ENCODE results near the gene TXNL4A. TPM values are rescaled to one million over a fixed set of nuclear protein-coding genes. Genes with fewer than 3 reads are reported as not detected.
A peak's percentile ranks its signal among the peaks of the same experiment; 100 is the strongest.

Gene TXNL4A
- total RNA-seq, 2 donors from 2014 or later: 115 to 197 TPM

DNA sequence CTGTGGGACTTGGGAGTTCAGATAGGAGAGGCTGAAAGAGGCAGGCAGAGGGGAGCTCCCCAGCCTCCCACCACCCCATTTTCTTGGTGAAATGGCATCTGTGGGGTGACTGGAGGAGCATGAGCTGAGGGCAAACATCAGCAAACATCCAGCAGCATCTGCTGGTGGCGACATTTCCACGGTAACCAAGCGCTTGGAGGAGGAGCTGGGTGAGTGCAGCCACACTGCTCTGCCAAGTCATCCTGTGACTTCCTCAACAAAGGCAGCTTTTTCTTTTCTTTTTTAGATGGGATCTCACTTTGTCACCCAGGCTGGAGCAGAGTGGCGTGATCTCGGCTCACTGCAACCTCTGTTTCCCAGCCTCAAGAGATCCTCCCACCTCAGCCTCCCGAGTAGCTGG lies 5.6 kb downstream of the TXNL4A start:
- H3K27me3 Mint-ChIP-seq: no peaks in the 10 kb centered on the region
- peak; percentile 74 for ATAC-seq (replicated peaks)
- no peaks in the 10 kb centered on the region for H3K9me3 Mint-ChIP-seq
- peaks cover 42% of the 10 kb centered on the region for H3K4me1 Mint-ChIP-seq
- peak overlapping the region; percentile 93 for H3K27ac Mint-ChIP-seq
- peak overlapping the region; percentile 40 for H3K4me3 Mint-ChIP-seq
- H3K36me3 Mint-ChIP-seq (ENCODE audit: low read depth): peaks cover 90% of the 10 kb centered on the region

DNA sequence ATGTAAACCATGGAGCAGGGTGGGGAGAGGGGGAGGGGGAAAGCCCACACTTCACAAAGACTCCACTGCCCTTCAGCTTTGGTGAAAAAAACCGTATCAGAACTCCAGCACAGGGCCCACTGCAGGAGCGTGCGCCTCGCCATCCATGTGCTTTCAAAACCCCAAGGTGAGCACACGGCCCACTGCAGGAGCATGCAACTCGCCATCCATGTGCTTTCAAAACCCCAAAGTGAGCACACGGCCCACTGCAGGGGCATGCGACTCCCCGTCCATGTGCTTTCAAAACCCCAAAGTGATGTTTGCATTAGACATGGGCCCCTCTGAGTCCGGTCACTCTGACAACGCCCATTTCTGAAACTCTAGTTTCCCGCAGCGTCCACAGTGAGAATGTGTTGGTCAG lies 7.8 kb downstream of the TXNL4A start:
- no peak for ATAC-seq (replicated peaks)
- H3K27ac Mint-ChIP-seq: no peak overlapping the region
- H3K9me3 Mint-ChIP-seq: no peaks in the 10 kb centered on the region
- H3K4me1 Mint-ChIP-seq: peaks cover 32% of the 10 kb centered on the region
- H3K4me3 Mint-ChIP-seq: no peak overlapping the region
- no peaks in the 10 kb centered on the region for H3K27me3 Mint-ChIP-seq
- peaks cover 89% of the 10 kb centered on the region for H3K36me3 Mint-ChIP-seq (ENCODE audit: low read depth)

DNA sequence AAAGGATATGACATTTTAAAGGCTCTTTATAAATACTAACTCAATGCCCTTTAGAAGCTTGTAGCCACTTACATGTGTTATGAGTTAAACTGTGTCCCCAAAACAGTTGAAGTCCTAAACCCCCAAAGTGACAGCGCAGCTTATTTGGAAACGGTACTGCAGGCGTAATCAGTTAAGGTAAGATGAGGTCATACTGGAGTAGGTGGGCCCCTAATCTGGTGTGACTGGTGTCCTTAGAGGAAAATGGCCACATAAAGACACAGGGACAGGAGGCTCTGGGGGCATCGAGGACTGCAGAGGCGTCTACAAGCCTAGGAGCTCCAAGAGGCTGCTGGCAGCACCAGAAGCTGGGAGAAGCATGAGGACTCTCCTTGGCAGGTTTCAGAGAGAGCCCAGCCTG lies 8.5 kb downstream of the TXNL4A start:
- peaks cover 33% of the 10 kb centered on the region for H3K4me1 Mint-ChIP-seq

DNA sequence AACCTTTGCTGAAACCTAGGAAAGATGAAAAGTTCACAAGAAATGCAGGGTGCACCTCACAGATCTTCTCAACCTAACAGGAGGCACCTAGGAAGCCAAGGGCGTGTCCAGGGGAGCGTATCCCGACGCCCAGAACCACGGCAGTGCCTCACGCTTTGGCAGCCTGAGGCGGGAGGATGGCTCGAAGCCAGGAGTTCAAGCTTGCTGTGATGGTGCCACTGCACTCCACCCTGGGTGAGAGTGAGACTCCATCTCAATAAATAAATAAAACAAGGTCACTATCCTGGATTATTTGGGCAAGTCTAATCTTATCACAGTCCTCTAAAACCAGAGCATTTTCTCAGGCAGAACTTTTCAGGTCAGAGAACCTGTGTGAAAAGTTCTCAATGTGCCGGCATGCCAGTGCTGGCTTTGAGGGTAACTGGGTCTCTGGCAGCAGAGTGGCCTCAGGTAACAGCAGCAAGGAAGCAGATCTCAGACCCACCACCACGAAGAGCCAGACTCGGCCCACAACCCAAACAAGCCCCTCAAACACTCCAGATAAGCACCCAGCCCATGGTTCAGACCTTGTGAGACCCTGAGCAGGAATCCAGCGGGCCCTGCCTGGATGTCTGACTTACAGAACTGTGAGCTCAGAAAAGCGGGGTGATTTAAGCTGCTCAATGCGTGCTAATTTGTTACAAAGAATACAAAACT lies 12.2 kb downstream of the TXNL4A start:
- H3K27ac Mint-ChIP-seq: no peak overlapping the region
- H3K4me3 Mint-ChIP-seq: no peak overlapping the region
- H3K36me3 Mint-ChIP-seq (ENCODE audit: low read depth): peaks cover 95% of the 10 kb centered on the region
- peaks cover 15% of the 10 kb centered on the region for H3K4me1 Mint-ChIP-seq
- no peaks in the 10 kb centered on the region for H3K9me3 Mint-ChIP-seq
- no peak for ATAC-seq (replicated peaks)
- H3K27me3 Mint-ChIP-seq: no peaks in the 10 kb centered on the region

More for the DNA sequence above, 8.5 kb downstream of the TXNL4A start:
- no peak for ATAC-seq (replicated peaks)
- no peaks in the 10 kb centered on the region for H3K27me3 Mint-ChIP-seq
- no peaks in the 10 kb centered on the region for H3K9me3 Mint-ChIP-seq
- H3K27ac Mint-ChIP-seq: no peak overlapping the region
- H3K4me3 Mint-ChIP-seq: no peak overlapping the region
- peaks cover 89% of the 10 kb centered on the region for H3K36me3 Mint-ChIP-seq (ENCODE audit: low read depth)

DNA sequence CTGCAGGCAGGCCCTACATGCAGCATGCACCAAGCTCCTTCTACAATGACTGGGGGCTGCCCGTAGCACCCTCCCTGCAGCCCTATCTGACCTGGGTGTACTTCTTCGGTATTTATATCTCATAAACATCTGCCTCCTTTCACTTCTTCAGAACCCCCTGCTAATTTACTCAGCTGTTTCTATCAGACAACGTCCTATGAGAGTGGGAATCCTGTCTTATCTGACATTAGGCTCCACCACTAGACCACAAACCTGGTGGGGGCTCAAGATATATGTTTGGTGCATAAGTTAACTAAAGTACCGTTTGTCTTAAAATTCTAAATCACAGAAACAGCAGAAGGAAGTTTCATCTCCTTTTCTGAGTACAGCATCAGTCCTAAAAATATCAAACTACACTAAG lies 13.3 kb downstream of the TXNL4A start:
- peaks cover 98% of the 10 kb centered on the region for H3K36me3 Mint-ChIP-seq (ENCODE audit: low read depth)
- peaks cover 15% of the 10 kb centered on the region for H3K4me1 Mint-ChIP-seq
- no peaks in the 10 kb centered on the region for H3K9me3 Mint-ChIP-seq
- ATAC-seq (replicated peaks): no peak
- H3K4me3 Mint-ChIP-seq: no peak overlapping the region
- H3K27ac Mint-ChIP-seq: no peak overlapping the region
- no peaks in the 10 kb centered on the region for H3K27me3 Mint-ChIP-seq

DNA sequence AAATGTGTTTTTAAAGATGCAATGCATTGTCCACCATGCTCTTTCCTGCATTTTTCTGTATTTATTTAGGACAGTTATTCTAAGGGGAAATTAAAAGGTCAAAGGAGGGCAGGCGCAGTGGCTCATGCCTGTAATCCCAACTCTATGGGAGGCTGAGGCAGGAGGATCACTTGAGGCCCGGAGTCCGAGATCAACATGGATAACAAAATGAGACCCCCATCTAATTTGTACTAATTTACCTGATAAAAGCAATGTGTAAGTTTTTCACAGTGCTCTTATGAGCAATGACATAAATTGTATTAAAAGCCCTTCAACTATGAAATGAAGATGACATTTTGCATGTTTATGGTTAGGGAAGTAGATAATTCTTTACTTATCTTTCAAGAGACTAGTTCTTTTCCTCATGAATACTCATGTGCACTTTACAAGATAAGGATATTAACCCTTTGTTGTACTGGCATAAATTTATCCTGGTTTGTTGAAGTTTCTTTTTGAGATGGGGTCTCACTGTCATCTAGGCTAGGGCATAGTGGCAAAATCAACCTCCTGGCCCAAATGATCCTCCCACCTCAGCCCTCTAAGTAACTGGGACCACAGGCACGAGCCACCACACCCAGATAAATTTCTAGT lies 14.2 kb downstream of the TXNL4A start:
- no peak for ATAC-seq (replicated peaks)
- Mint-ChIP-seq H3K36me3 (ENCODE audit: low read depth) (peaks cover 89% of the 10 kb centered on the region), H3K27ac (no peak overlapping the region), H3K27me3 (no peaks in the 10 kb centered on the region), H3K4me3 (no peak overlapping the region), H3K4me1 (peaks cover 8% of the 10 kb centered on the region), H3K9me3 (no peaks in the 10 kb centered on the region)

DNA sequence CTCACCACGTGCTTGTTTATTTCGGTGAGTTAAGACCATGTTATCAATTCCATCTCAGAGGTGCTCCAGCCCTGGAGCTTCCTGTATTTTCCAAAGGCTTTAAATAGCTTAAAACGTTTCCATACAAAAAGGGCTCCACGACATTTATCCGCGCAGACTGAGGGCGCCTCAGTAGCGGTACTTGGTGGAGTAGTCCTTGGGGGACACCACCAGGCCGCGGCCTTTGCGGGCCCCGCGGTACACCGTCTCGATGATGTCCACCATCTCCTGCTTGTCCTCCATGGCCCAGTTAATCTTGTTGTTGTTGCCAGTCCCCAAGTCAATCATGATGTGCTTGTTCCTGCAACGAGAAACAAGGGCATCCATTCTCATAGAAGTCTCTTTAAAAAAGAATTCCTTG lies 14.8 kb downstream of the TXNL4A start:
- Mint-ChIP-seq H3K27me3 (no peaks in the 10 kb centered on the region), H3K9me3 (no peaks in the 10 kb centered on the region), H3K27ac (no peak overlapping the region), H3K4me3 (no peak overlapping the region), H3K36me3 (ENCODE audit: low read depth) (peaks cover 83% of the 10 kb centered on the region), H3K4me1 (peaks cover 8% of the 10 kb centered on the region)
- ATAC-seq (replicated peaks): no peak

DNA sequence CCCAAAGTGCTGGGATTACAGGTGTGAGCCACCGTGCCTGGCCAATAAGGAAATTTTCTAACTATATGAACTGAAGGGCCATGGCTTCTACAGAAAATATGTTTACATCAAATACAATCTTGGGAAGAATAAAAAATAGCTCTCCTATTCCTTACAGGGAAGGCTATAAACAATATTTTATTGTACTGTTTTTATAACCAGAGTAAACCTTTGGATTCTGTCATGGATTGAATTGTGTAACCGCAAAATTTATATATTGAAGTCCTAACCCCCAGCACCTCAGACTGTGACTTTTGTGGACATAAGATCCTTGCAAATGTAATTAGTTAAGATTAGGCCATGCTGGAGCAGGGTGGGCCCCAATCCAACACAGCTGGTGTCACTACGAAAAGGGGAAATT lies 15.6 kb downstream of the TXNL4A start:
- H3K9me3 Mint-ChIP-seq: no peaks in the 10 kb centered on the region
- peak overlapping the region; percentile 22 for H3K27ac Mint-ChIP-seq
- H3K36me3 Mint-ChIP-seq (ENCODE audit: low read depth): peaks cover 75% of the 10 kb centered on the region
- no peaks in the 10 kb centered on the region for H3K27me3 Mint-ChIP-seq
- no peak for ATAC-seq (replicated peaks)
- H3K4me1 Mint-ChIP-seq: peaks cover 4% of the 10 kb centered on the region
- H3K4me3 Mint-ChIP-seq: no peak overlapping the region

DNA sequence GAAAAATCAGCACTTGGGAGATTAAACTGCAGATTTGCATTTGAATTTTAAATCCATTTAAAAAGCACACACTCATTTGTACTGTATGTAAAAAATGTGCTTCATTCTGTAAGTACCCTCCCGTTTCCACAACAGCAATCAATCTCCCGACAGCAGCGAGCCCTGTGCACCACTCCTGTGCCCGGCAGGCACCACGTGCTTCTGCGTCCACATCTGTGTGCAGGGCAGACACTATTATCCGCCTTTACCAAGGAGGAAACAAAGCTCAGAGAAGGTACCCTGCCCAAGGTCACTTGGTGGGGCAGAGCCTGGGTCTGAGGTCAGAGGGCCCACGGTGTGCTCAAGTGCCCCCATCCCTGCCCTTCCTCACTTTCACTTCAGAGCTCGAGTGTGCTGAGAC lies 16.4 kb downstream of the TXNL4A start:
- Mint-ChIP-seq H3K36me3 (ENCODE audit: low read depth) (peaks cover 68% of the 10 kb centered on the region), H3K9me3 (no peaks in the 10 kb centered on the region), H3K4me3 (no peak overlapping the region)

DNA sequence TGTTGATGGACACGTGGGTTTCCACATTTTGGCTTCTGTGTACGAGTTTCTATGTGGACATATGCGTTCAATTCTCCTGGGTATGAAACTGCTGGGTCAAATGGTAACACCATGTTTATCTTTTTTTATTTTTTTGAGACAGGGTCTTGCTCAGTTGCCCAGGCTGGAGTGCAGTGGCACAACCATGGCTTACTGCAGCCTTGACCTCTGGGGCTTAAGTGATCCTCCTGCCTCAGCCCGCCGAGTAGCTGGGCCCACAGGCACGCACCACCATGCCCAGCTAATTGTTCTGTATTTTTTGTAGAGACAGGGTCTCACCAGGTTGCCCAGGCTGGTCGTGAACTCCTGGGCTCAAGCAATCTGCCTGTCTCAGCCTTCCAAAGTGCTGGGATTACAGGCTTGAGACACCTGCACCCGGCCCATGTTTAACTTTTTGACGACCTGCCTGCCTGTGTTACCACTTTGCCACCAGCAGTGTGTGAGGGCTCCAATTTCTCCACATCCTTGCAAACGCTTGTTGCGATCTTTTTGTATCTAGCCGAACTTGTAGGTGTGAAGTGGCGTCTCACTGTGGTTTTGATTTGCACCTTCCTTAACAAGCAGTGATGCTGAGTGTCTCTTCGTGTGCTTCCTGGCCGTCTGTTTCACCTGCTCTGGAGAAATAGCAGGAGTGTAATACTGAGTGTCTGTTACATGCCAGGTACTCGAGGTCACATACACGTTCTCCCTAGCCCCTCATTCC lies 17.0 kb downstream of the TXNL4A start:
- H3K27me3 Mint-ChIP-seq: no peaks in the 10 kb centered on the region
- ATAC-seq (replicated peaks): no peak
- H3K4me1 Mint-ChIP-seq: peaks cover 4% of the 10 kb centered on the region
- H3K36me3 Mint-ChIP-seq (ENCODE audit: low read depth): peaks cover 62% of the 10 kb centered on the region
- no peak overlapping the region for H3K4me3 Mint-ChIP-seq
- H3K9me3 Mint-ChIP-seq: no peaks in the 10 kb centered on the region
- no peak overlapping the region for H3K27ac Mint-ChIP-seq

More for the DNA sequence above, 16.4 kb downstream of the TXNL4A start:
- H3K27me3 Mint-ChIP-seq: no peaks in the 10 kb centered on the region
- H3K4me1 Mint-ChIP-seq: peaks cover 4% of the 10 kb centered on the region
- no peak for ATAC-seq (replicated peaks)
- peak overlapping the region; percentile 22 for H3K27ac Mint-ChIP-seq

DNA sequence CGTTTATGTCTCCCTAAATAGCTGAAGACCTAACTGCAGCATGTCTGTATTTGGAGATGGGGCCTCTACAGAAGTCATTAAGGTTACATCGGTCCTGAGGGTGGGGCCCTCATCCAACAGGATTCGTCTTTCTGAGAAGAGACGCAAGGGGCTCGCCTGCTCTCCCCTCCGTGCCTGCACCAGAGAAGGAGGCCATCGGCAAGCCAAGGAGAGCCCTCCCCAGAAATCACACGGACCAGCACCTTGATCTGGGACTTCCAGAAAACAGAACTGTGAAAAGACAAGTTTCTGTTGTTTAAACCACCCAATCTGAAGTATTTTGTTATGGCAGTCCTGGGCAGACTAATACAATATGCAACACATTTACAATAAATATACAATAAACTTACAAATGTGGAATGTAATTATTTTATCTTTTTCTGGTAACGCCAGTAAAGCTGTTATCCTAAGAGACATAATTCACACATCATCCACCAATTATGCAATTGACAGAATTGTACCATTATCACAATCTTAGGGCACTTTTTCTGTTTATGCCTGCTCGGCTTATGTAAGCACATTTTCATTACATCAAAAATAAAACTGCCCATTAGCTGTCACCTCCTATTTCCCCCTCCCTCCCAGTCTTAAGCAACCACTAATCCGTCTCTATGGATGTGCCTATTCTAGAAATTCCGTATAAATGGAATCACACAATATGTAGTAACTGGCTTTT lies 17.8 kb downstream of the TXNL4A start:
- Mint-ChIP-seq H3K36me3 (ENCODE audit: low read depth) (peaks cover 54% of the 10 kb centered on the region), H3K4me3 (no peak overlapping the region), H3K4me1 (peaks cover 4% of the 10 kb centered on the region), H3K27ac (no peak overlapping the region), H3K9me3 (no peaks in the 10 kb centered on the region), H3K27me3 (no peaks in the 10 kb centered on the region)
- ATAC-seq (replicated peaks): no peak

DNA sequence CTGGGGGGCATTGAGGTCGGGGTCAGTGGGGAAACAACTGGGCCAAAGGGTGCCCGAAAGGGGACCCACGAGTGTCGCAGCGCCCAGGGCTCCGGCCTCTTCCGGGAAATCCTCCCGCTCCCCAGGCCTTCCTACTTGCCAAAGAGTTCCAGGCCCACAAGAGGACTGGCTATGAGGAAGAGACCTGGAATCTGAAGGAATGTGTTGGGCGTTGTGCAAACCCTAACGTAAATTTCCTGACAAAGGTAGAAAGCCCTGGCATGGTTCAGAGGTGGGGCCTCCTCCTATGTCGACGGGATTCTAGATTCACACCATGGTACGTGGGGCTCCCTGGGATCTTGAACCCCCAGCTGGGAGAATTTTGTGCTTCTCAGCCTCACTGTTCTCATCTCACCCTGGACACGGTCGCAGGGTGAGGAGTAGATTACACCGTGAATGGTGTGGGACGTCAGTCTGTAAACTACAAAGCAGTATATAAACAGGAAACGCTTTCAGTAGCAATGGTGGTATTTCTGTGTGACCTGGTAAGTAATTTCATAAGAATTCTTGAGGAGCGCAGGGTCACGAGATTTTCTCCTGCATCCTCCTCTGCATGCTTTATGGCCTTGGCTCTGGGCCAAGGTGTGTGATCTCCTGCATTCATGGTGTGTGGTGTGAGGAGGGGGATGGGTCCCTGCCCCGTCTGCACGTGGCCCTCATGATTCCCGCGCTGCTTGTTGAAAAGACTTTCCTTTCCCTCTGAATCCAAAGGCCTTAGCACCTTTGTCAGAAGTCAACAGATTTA lies 23.1 kb downstream of the TXNL4A start:
- peaks cover 2% of the 10 kb centered on the region for H3K36me3 Mint-ChIP-seq (ENCODE audit: low read depth)
- no peak for ATAC-seq (replicated peaks)
- peaks cover 10% of the 10 kb centered on the region for H3K4me1 Mint-ChIP-seq
- H3K4me3 Mint-ChIP-seq: peak overlapping the region; percentile 73
- no peaks in the 10 kb centered on the region for H3K9me3 Mint-ChIP-seq
- H3K27me3 Mint-ChIP-seq: peaks cover 3% of the 10 kb centered on the region
- H3K27ac Mint-ChIP-seq: peak overlapping the region; percentile 61

DNA sequence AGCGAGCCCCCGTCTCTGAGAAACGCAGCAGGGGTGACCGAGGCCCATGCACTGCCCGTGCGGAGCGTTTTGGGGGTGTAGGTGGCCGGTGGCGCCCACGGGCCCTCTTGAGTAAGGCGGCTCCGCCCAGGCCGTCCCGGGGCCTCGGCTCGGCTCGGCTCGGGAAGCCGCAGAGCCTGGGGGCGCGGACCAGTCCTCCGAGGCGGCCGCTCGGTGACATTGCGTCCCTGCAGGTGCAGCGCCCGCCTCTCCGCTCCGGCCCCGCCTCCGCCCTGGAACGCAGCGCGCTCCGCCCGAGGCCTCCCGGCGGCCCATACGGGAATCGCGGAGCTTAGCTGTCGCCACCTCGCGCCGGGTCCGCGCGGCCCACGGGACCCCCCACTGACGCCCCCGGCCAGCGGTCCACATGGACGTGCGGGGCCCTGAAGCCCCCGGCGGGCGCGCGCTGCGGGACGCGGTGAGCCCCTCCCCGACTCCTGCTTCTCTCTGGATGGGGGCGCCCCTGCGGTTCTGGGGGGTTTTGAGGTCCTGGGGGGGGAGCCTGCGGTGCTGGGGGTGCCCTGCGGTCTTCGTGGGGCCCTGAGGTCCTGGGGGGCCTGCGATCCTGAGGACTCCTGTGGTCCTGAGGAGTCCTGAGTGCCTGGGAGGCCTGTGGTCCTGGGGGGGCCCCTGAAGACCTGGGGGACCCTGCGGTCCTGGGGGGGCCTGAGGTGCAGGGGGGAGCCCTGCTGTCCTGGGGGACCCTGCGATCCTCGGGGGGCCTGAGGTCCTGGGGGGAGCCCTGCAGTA lies 23.8 kb downstream of the TXNL4A start, which contains the start of gene HSBP1L1:
Gene HSBP1L1, plus strand, starts transcription at position 314 of the 789 bp plus-strand sequence. Its CDS starts 93 bp downstream, at position 407.
- Mint-ChIP-seq H3K4me1 (peaks cover 10% of the 10 kb centered on the region), H3K36me3 (ENCODE audit: low read depth) (no peaks in the 10 kb centered on the region)

More for the DNA sequence above, 23.8 kb downstream of the TXNL4A start, which contains the start of gene HSBP1L1:
- Mint-ChIP-seq H3K27ac (peak within 1 kb of the TSS; percentile 75), H3K27me3 (peaks cover 3% of the 10 kb centered on the region), H3K9me3 (no peaks in the 10 kb centered on the region), H3K4me3 (peak within 1 kb of the TSS; percentile 76)
- peak; percentile 56 for ATAC-seq (replicated peaks)
